Adipose tissue (tissue), 3 donors: ENCODE data around the gene ATG12. TPM values are rescaled to one million over a fixed set of nuclear protein-coding genes. Genes with fewer than 3 reads are reported as not detected.
"Not testable (repeated sequence)": the region's sequence is repeated elsewhere in the genome, so short reads cannot be mapped to it uniquely, and the experiment has no call there.

Experiments
- H3K27ac ChIP-seq: one replicate; pipeline ENCODE4 v1.5.1; 2013; ENCODE audit warnings: low read depth, low read length
- WGBS, 3 donors: extraction: QIAGEN DNeasy Blood & Tissue Kit; methylation state at CpG; one replicate each; pipeline ENCODE4 v1.1.7; 2013; 5-methylcytosine and 5-hydroxymethylcytosine counted together
- polyA plus RNA-seq, 3 donors: library from polyadenylated mRNA; stranded (reverse); fragments of 200-250 nt; gene quantifications; one replicate each; pipeline ENCODE4 v1.2.3, GENCODE V29; 2013
- donor health status: healthy with polysubstance abuse.
- donor health status: Bipolar disorder and iron deficiency.
- donor health status: healthy.

The ATG12 gene
- 10 to 100 TPM; 21.8 to 32.2 (median 29.7) TPM for polyA plus RNA-seq

GRCh38 chr5:115841382-115842088 is at the start of gene ATG12, which contains the start of gene AP3S1:
ATG12 (minus strand) TSS chr5:115841565; CDS start chr5:115841552, 13 bp downstream.
AP3S1 (plus strand) TSS chr5:115841935; CDS start chr5:115842038, 103 bp downstream.
- H3K27ac ChIP-seq = peak within 1 kb of the TSS; percentile 30

GRCh38 chr5:115888027-115888426 is 46.7 kb upstream of the ATG12 start:
- 54 to 63% (median 56%) methylated on average over 1 of the region's 1 CpG for WGBS, 3 donors
- H3K27ac ChIP-seq = no peak overlapping the region

More at GRCh38 chr5:115841382-115842088, at the start of gene ATG12, which contains the start of gene AP3S1:
- WGBS, 3 donors = 10% methylated on average over 65 of the region's 65 CpGs

- H3K27ac ChIP-seq = not testable (repeated sequence)
- 67 to 81% (median 73%) methylated on average over 3 of the region's 3 CpGs for WGBS, 3 donors
Measured at GRCh38 chr5:115885208-115885607, 43.8 kb upstream of the ATG12 start.

- WGBS, 3 donors = 90 to 98% (median 95%) methylated on average over 1 of the region's 1 CpG
Measured at GRCh38 chr5:115884704-115885103, 43.3 kb upstream of the ATG12 start.

GRCh38 chr5:115882434-115882833 is 41.1 kb upstream of the ATG12 start:
- 96 to 100% (median 97%) methylated on average over 8 of the region's 8 CpGs for WGBS, 3 donors
- H3K27ac ChIP-seq = not testable (repeated sequence)

More at GRCh38 chr5:115884704-115885103, 43.3 kb upstream of the ATG12 start:
- H3K27ac ChIP-seq = no peak overlapping the region

GRCh38 chr5:115877342-115877741 is 36.0 kb upstream of the ATG12 start:
- WGBS, 3 donors = 95 to 97% (median 95%) methylated on average over 5 of the region's 5 CpGs
- H3K27ac ChIP-seq = not testable (repeated sequence)

- 69 to 89% (median 70%) methylated on average over 2 of the region's 2 CpGs for WGBS, 3 donors
- no peak overlapping the region for H3K27ac ChIP-seq
Measured at GRCh38 chr5:115875447-115875846, 34.1 kb upstream of the ATG12 start.

- H3K27ac ChIP-seq = no peak overlapping the region
- WGBS, 3 donors = 71 to 96% (median 76%) methylated on average over 1 of the region's 1 CpG
Measured at GRCh38 chr5:115873392-115873791, 32.0 kb upstream of the ATG12 start.

- H3K27ac ChIP-seq = no peak overlapping the region
- 96 to 99% (median 98%) methylated on average over 2 of the region's 2 CpGs for WGBS, 3 donors
Measured at GRCh38 chr5:115872447-115872846, 31.1 kb upstream of the ATG12 start.

GRCh38 chr5:115869256-115869795 is 28.0 kb upstream of the ATG12 start:
- H3K27ac ChIP-seq = no peak overlapping the region
- WGBS, 3 donors = 74 to 94% (median 94%) methylated on average over 3 of the region's 3 CpGs

- H3K27ac ChIP-seq = no peak overlapping the region
Measured at GRCh38 chr5:115859378-115859777, 18.0 kb upstream of the ATG12 start.

- WGBS, 3 donors = 71 to 93% (median 74%) methylated on average over 3 of the region's 3 CpGs
Measured at GRCh38 chr5:115858396-115858795, 17.0 kb upstream of the ATG12 start.

GRCh38 chr5:115857626-115858349 is 16.4 kb upstream of the ATG12 start:
- no peak overlapping the region for H3K27ac ChIP-seq

More at GRCh38 chr5:115858396-115858795, 17.0 kb upstream of the ATG12 start:
- H3K27ac ChIP-seq = no peak overlapping the region

GRCh38 chr5:115857057-115857479 is 15.7 kb upstream of the ATG12 start:
- 69 to 88% (median 83%) methylated on average over 1 of the region's 1 CpG for WGBS, 3 donors
- no peak overlapping the region for H3K27ac ChIP-seq

More at GRCh38 chr5:115857626-115858349, 16.4 kb upstream of the ATG12 start:
- 36 to 47% (median 46%) methylated on average over 2 of the region's 2 CpGs for WGBS, 3 donors

GRCh38 chr5:115855959-115856358 is 14.6 kb upstream of the ATG12 start:
- no peak overlapping the region for H3K27ac ChIP-seq
- 44 to 93% (median 45%) methylated on average over 1 of the region's 1 CpG for WGBS, 3 donors

- WGBS, 3 donors = 91 to 97% (median 95%) methylated on average over 3 of the region's 3 CpGs
- no peak overlapping the region for H3K27ac ChIP-seq
Measured at GRCh38 chr5:115854139-115854538, 12.8 kb upstream of the ATG12 start.

- WGBS, 3 donors = 42 to 63% (median 55%) methylated on average over 4 of the region's 4 CpGs
- no peak overlapping the region for H3K27ac ChIP-seq
Measured at GRCh38 chr5:115850744-115851416, 9.5 kb upstream of the ATG12 start.

- WGBS, 3 donors = 92 to 98% (median 94%) methylated on average over 3 of the region's 3 CpGs
- H3K27ac ChIP-seq = no peak overlapping the region
Measured at GRCh38 chr5:115849258-115849798, 8.0 kb upstream of the ATG12 start.
